ENCODE measurements around the gene RD3L. TPM values are rescaled to one million over a fixed set of nuclear protein-coding genes. Genes with fewer than 3 reads are reported as not detected.

Gene RD3L
- not detected for total RNA-seq
- polyA plus RNA-seq (ENCODE audit: insufficient read depth, low read depth, low replicate concordance) = not detected
- long read RNA-seq, donor 1 = 0 reads
- long read RNA-seq, donor 2 = 0 reads
- long read RNA-seq, donor 3 = 0 reads
- long read RNA-seq, donor 4 = 0 reads
- long read RNA-seq, donor 5 = 0 reads
- long read RNA-seq, donor 6 = 0 reads
- long read RNA-seq, donor 7 = 0 reads
- long read RNA-seq, donor 8 = 0 reads
- long read RNA-seq, donor 9 = 0 reads
- long read RNA-seq, donor 10 = 0 reads

DNA sequence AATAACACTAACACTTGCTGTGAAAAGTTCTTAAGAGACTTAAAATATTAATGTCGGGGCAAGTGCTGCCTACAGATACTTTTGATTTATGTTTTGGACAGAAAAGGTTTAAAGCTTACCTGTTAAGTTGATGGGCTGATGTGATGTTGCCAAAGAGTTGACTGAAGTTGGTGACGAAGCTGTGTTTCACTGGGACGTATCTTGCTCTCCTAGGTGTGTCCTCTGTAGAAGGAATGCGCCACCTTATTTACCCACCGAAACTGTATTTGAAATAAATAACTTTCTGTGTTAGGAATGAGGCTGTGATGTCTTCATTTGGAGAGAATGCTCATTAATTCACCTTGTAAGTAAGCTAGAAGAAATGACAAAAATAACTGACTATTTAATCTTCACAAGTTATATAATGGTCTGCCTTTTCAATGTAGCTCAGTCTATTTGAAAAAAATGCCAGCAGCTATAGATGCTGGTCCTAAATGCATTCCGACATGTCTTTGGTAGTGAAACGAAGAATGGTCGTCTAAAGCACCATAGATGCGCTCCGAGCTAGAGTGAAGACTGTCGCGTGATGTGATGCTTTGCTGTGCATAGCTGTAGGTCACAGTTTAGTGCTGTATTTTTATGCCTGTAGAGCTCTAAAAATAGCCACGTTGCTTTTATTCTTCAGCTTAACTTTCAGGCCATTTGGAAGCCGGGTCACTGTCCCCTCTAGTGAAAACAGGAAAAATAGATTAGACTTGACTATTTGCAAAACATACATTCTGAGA lies at the start of gene RD3L:
Gene RD3L, minus strand, starts transcription at position 557 of the 764 bp plus-strand sequence. CDS start 834 bp downstream, outside the sequence.
- no peak for DNase-seq
- Histone ChIP-seq H3K36me3 (ENCODE audit: control insufficient read depth in 2 of 3, insufficient read depth in 3 of 3, low read length in 3 of 3) (no peaks in the 10 kb centered on the region), H3K27ac (ENCODE audit: low read depth in 2 of 2, low read length in 2 of 2) (no peak within 1 kb of the TSS), H3K27me3 (ENCODE audit: control insufficient read depth, insufficient read depth, low read length) (no peaks in the 10 kb centered on the region), H3K4me1 (ENCODE audit: control insufficient read depth in 2 of 3, insufficient read depth in 2 of 3, low read depth in 1 of 3, low read length in 3 of 3) (no peaks in the 10 kb centered on the region), H3K9ac (ENCODE audit: low read length in 3 of 3) (no peak within 1 kb of the TSS), H3K9me3 (ENCODE audit: control insufficient read depth in 2 of 3, insufficient read depth in 1 of 3, low read length in 3 of 3) (no peaks in the 10 kb centered on the region), H3K4me3 (ENCODE audit: low read length in 3 of 3) (no peak within 1 kb of the TSS)
- intact Hi-C loops (cut with DNase I) = no loop called here
- no peak for FAIRE-seq
- no peak for TF ChIP-seq CTCF (IDR thresholded peaks at IDR 0.05; ENCODE audit: borderline replicate concordance, extremely low read depth, insufficient read depth)

DNA sequence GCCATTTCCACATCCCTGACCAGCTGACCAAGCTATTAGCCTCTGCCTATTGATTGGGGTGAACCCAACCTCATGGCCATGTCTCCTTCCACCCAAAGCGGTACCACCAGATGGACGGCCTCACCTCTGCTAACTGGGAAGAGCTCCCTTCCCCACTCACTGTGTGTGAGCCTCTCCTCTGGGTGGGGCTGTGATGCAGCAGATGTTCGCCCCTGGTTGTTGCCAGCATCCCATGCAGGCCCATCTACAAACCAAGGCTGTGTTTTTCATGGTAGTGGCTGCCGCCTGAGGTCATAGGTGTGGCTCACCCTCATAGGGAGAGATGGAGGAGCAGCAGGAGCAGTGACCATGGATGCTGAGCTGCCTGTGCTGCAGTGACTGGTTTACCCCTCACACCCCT lies 47.6 kb upstream of the RD3L start:
- Histone ChIP-seq H3K4me1 (ENCODE audit: control insufficient read depth in 2 of 3, insufficient read depth in 2 of 3, low read depth in 1 of 3, low read length in 3 of 3) (no peaks in the 10 kb centered on the region), H3K27ac (ENCODE audit: low read depth in 2 of 2, low read length in 2 of 2) (no peak overlapping the region), H3K9ac (ENCODE audit: low read length in 3 of 3) (no peak overlapping the region), H3K27me3 (ENCODE audit: control insufficient read depth, insufficient read depth, low read length) (no peaks in the 10 kb centered on the region), H3K4me3 (ENCODE audit: low read length in 3 of 3) (no peak overlapping the region), H3K36me3 (ENCODE audit: control insufficient read depth in 2 of 3, insufficient read depth in 3 of 3, low read length in 3 of 3) (no peaks in the 10 kb centered on the region), H3K9me3 (ENCODE audit: control insufficient read depth in 2 of 3, insufficient read depth in 1 of 3, low read length in 3 of 3) (peaks cover 0 to 10% (median 0%) of the 10 kb centered on the region in 3 donors)
- intact Hi-C loops (cut with DNase I) = no loop called here
- DNase-seq = no peak
- FAIRE-seq = no peak
- TF ChIP-seq CTCF (IDR thresholded peaks at IDR 0.05; ENCODE audit: borderline replicate concordance, extremely low read depth, insufficient read depth) = no peak

DNA sequence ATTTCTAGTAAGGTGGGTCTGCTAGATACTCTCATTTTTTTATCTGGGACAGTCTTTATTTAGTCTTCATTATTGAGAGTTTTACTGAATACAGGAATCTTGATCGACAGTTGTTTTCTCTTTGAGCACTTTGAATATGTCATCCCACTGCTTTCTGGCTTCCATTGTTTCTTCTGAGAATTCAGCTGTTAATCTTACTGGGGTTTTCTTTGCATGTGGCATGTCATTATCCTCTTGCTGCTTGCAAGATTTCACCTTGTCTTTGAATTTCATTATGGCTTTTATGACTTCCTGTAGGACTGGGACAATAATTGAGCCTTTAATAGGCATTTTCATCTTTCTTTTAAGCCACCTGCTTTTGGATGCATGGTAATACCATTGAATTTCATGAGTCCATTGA lies 46.7 kb upstream of the RD3L start:
- H3K4me1 ChIP-seq (ENCODE audit: control insufficient read depth in 2 of 3, insufficient read depth in 2 of 3, low read depth in 1 of 3, low read length in 3 of 3) = no peaks in the 10 kb centered on the region
- no peak for TF ChIP-seq CTCF (IDR thresholded peaks at IDR 0.05; ENCODE audit: borderline replicate concordance, extremely low read depth, insufficient read depth)
- peaks cover 0 to 10% (median 0%) of the 10 kb centered on the region in 3 donors for H3K9me3 ChIP-seq (ENCODE audit: control insufficient read depth in 2 of 3, insufficient read depth in 1 of 3, low read length in 3 of 3)
- no peak overlapping the region for H3K9ac ChIP-seq (ENCODE audit: low read length in 3 of 3)
- intact Hi-C loops (cut with DNase I) = no loop called here
- H3K4me3 ChIP-seq (ENCODE audit: low read length in 3 of 3) = no peak overlapping the region
- H3K27me3 ChIP-seq (ENCODE audit: control insufficient read depth, insufficient read depth, low read length) = no peaks in the 10 kb centered on the region
- H3K36me3 ChIP-seq (ENCODE audit: control insufficient read depth in 2 of 3, insufficient read depth in 3 of 3, low read length in 3 of 3) = no peaks in the 10 kb centered on the region
- H3K27ac ChIP-seq (ENCODE audit: low read depth in 2 of 2, low read length in 2 of 2) = no peak overlapping the region
- no peak for DNase-seq
- FAIRE-seq = no peak

Data from kidney (tissue), 22 donors.